Glutamatergic neuron (in vitro differentiated cells): ENCODE measurements around the gene GRID1. TPM values are rescaled to one million over a fixed set of nuclear protein-coding genes. Genes with fewer than 3 reads are reported as not detected.
"Not testable (repeated sequence)": the region's sequence is repeated elsewhere in the genome, so short reads cannot be mapped to it uniquely, and the experiment has no call there.

Experiments used
- DNase-seq: peaks from one replicate; pipeline ENCODE4 v3.0.0; 2022
- H3K27ac Mint-ChIP-seq: one replicate; pipeline ENCODE4 v1.8.0; 2020; ENCODE audit warnings: mild to moderate bottlenecking, mixed read lengths, inconsistent platforms; ENCODE audit not compliant: unreplicated experiment
- H3K27me3 Mint-ChIP-seq: one replicate; pipeline ENCODE4 v1.8.0; 2020; ENCODE audit warnings: mild to moderate bottlenecking, moderate library complexity, mixed read lengths, inconsistent platforms; ENCODE audit not compliant: unreplicated experiment
- H3K36me3 Mint-ChIP-seq: one replicate; pipeline ENCODE4 v1.8.0; 2020; ENCODE audit warnings: mild to moderate bottlenecking, mixed read lengths, inconsistent platforms; ENCODE audit not compliant: unreplicated experiment
- H3K4me1 Mint-ChIP-seq: one replicate; pipeline ENCODE4 v1.8.0; 2020; ENCODE audit warnings: mild to moderate bottlenecking, low read depth, mixed read lengths, inconsistent platforms; ENCODE audit not compliant: unreplicated experiment
- H3K4me3 Mint-ChIP-seq: one replicate; pipeline ENCODE4 v1.8.0; 2020; ENCODE audit warnings: mild to moderate bottlenecking, mixed read lengths, inconsistent platforms; ENCODE audit not compliant: unreplicated experiment
- H3K9me3 Mint-ChIP-seq: one replicate; pipeline ENCODE4 v1.8.0; 2020; ENCODE audit warnings: mild to moderate bottlenecking, moderate library complexity, mixed read lengths, inconsistent platforms; ENCODE audit not compliant: unreplicated experiment
- total RNA-seq: library from RNA; stranded (reverse); fragmentation: NEBNext Ultra II Directional; extraction: Animal tissue kit (Norgen Biotek cat#: 25700); gene quantifications from one replicate; pipeline ENCODE4 v1.2.1, GENCODE V29; 2021; ENCODE audit not compliant: unreplicated experiment
- TF ChIP-seq, protein P1 (sequence below): fragments of 200-600 bp; sonication (generic); IDR thresholded peaks from one replicate; pipeline ENCODE4 v1.5.0; 2021; ENCODE audit not compliant: partially characterized antibody, unreplicated experiment

The GRID1 gene
- total RNA-seq, 1 donor from 2014 or later = 8.0 TPM

DNA sequence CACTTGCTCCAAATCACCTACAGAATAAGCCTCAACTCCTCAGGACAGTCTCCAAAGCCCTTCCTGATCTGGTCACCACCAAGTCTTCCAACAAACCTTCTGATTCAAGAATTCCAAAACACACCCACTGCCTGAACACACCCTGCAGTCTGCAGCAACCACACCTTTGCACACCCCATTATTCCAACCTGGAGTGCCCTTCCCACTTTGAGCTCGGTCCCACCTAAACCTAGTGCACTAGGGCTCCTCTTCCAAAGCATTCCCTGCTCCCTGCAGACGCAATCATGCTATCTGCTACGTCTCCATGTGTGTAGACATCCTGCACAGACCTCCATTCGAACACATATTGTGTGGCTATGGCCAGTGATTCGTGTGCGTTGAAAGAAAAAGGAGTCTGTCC lies 289.3 kb downstream of the GRID1 start:
- Mint-ChIP-seq H3K4me1 (peaks cover 11% of the 10 kb centered on the region), H3K9me3 (peaks cover 5% of the 10 kb centered on the region), H3K27me3 (peaks cover 3% of the 10 kb centered on the region), H3K27ac (no peak overlapping the region), H3K4me3 (no peak overlapping the region), H3K36me3 (no peaks in the 10 kb centered on the region)
- DNase-seq = no peak
- TF ChIP-seq, protein P1, sequence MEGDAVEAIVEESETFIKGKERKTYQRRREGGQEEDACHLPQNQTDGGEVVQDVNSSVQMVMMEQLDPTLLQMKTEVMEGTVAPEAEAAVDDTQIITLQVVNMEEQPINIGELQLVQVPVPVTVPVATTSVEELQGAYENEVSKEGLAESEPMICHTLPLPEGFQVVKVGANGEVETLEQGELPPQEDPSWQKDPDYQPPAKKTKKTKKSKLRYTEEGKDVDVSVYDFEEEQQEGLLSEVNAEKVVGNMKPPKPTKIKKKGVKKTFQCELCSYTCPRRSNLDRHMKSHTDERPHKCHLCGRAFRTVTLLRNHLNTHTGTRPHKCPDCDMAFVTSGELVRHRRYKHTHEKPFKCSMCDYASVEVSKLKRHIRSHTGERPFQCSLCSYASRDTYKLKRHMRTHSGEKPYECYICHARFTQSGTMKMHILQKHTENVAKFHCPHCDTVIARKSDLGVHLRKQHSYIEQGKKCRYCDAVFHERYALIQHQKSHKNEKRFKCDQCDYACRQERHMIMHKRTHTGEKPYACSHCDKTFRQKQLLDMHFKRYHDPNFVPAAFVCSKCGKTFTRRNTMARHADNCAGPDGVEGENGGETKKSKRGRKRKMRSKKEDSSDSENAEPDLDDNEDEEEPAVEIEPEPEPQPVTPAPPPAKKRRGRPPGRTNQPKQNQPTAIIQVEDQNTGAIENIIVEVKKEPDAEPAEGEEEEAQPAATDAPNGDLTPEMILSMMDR = no peak

DNA sequence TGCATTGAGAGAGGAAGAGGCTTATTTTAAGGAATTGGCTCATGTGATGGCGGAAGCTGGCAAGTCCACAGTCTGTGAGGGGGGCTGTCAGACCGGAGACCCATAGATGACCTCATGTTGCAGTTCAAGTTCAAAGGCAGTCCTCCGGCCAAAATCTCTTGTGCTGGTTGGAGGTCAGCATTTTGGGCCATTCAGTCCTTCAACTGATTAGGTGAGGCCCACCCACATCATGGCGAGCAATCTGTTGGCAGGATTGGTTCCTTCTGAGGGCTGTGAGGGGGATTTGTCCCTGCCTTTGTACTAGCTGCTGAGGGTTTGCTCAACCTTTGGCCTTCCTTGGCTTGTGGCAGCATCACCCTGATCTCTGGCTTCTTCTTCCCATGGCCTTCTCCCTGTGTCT lies 290.1 kb downstream of the GRID1 start:
- not testable (repeated sequence) for H3K27ac Mint-ChIP-seq, H3K27me3 Mint-ChIP-seq, DNase-seq, H3K9me3 Mint-ChIP-seq, H3K36me3 Mint-ChIP-seq, H3K4me3 Mint-ChIP-seq
- peaks cover 11% of the 10 kb centered on the region for H3K4me1 Mint-ChIP-seq

DNA sequence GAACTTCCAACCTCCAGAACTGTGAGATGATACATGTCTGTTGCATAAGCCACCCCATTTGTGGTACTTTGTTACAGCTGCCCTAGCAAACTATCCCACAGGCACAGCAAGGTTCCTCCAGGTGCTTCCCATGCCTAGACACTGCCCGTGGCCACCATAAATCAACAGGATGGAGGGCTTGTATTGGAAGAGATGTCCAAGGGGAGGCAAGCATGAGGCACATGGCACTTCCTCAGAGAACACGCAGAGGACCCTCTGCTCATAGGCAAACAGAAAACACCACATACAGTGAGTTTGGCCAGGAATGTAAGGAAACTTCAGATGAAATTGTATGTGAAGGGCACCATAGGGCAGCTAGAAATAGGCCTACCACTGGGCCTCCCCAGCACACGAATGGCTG lies 291.1 kb downstream of the GRID1 start:
- DNase-seq = no peak
- Mint-ChIP-seq H3K36me3 (no peaks in the 10 kb centered on the region), H3K27me3 (peaks cover 6% of the 10 kb centered on the region), H3K4me1 (peaks cover 11% of the 10 kb centered on the region), H3K9me3 (peaks cover 5% of the 10 kb centered on the region), H3K4me3 (no peak overlapping the region), H3K27ac (no peak overlapping the region)
- TF ChIP-seq, protein P1 = no peak

DNA sequence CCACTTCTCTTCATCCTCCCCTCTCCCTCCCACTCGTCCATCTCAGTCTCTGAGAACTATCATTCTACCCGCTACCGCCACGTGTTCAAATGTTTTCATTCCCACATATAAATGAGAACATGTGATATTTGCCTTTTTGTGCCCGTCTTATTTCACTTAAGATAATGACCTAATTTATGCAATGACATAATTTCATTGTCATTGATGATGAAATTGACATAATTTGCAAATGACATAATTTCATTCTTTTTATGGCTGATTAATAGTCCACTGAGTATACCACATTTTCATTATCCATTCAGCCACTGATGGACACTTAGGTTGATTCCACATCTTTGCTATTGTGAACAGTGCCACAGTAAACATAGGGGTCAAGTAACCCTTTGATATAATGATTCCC lies 292.3 kb downstream of the GRID1 start:
- Mint-ChIP-seq H3K36me3 (no peaks in the 10 kb centered on the region), H3K27ac (no peak overlapping the region), H3K27me3 (peaks cover 6% of the 10 kb centered on the region), H3K4me1 (peaks cover 11% of the 10 kb centered on the region), H3K4me3 (no peak overlapping the region), H3K9me3 (peaks cover 5% of the 10 kb centered on the region)
- TF ChIP-seq, protein P1 = no peak
- DNase-seq = no peak

DNA sequence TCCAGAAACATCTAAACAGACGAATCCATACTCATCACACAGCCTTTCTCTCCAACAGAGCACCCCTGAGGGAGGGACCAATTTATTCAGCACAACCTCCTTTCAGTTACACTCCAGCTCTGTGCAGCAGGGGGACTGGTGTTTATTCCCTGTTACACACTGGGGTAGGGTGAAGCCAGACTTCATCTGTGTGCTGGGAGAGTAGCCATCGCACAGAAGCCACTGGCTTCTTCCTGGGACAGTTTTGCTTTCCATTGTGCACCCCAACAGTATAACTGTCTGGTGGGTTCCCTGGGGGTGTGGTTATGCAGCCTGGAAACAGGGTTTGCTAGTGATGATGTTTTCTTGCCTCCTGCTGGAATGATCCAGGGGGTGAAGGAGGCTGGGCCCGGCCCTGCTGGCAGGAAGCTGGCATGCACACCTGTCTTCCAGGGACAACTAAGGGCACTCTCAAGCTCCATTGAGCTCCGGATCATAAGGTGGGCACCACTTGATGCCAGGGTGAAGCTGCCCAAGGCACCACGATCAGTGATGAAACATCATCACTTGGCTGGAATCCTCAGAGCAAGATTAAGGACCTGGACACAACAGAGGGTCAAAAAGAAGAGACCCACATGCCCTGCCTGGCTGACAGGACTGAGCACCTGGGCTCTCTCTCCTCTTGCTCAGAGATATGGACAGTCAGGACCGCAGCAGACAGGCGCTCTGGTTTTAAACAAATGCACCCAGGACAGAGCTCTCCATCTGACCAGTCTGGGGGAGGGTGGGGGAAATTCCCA lies 293.2 kb downstream of the GRID1 start:
- TF ChIP-seq, protein P1 = no peak
- H3K4me1 Mint-ChIP-seq = peaks cover 10% of the 10 kb centered on the region
- H3K4me3 Mint-ChIP-seq = no peak overlapping the region
- H3K27me3 Mint-ChIP-seq = peaks cover 6% of the 10 kb centered on the region
- H3K9me3 Mint-ChIP-seq = peaks cover 5% of the 10 kb centered on the region
- no peak overlapping the region for H3K27ac Mint-ChIP-seq
- no peaks in the 10 kb centered on the region for H3K36me3 Mint-ChIP-seq
- no peak for DNase-seq
